UCSD-AML1 (cell line): ENCODE data around the gene RAP2B.
A peak's percentile ranks its signal among the peaks of the same experiment; 100 is the strongest.
"Not testable (repeated sequence)": the region's sequence is repeated elsewhere in the genome, so short reads cannot be mapped to it uniquely, and the experiment has no call there.

Experiments
- DNase-seq: peaks from one replicate; lab custom pipeline; 2025; ENCODE audit not compliant: unreplicated experiment; lab: John Stamatoyannopoulos, UW

Gene RAP2B

DNA sequence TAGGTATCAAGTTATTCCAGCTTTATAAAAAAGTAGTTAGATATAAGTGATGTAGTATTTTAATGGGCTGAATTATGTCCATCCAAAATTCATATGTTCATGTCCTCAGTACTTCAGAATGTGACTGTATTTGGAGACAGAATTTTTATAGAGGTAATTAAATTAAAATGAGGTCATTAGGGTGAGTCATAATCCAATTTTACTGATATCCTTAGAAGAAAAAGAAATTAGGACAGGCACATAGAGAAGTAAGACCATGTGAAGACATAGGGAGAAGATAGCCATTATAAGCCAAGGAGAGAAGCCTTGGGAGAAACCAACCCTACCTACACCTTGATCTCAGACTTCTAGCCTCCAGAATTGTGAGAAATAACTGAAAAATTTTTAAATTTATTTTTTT is 30.3 kb downstream of the RAP2B start:
- DNase-seq: no peak

DNA sequence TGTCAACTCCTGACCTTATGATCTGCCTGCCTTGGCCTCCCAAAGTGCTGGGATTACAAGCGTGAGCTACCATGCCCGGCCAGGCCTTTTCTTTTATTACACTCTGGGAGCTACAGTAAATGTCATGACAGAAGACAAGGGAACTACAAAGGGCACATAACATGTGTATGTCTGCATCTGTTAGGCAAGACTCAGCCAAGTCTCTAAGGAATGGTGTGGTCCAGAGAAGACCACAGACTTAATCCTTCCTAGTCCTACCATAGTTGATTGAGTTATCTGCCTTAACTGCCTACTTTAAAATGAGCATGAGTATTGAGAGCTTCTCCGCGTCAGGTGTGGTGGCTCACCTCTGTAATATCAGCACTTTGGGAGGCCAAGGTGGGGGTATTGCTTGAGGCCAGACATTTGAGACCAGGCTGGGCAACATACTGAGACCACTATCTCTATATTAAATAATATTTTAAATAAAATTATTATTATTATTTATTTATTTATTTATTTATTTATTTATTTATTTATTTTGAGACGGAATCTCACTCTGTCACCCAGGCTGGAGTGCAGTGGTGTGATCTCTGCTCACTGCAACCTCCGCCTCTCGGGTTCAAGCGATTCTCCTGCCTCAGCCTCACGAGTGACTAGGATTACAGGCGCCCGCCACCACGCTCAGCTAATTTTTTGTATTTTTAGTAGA is 31.9 kb downstream of the RAP2B start:
- not testable (repeated sequence) for DNase-seq

DNA sequence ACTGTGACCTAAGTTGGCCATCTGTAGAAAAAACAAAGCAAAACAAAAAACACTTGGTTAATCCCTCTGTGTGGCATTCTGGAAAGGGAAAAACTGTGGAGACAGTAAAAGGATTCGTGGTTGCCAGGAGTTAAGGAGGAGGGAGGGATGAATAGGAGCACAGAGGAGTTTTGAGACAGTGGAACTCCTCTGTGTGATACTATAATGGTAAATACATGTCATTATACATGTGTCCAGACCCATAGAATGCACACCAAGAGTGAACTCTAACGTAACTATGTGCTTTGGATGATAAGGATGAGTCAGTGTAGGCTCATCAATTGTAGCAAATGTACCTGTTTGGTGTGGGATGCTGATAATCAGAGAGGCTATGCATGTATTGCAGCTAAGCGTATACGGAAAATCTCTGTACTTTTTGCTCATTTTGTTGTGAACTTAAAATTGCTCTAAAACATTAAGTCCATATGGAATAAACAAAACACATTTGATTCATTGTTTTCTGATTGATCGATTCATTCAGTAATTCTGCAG is 33.4 kb downstream of the RAP2B start:
- no peak for DNase-seq

DNA sequence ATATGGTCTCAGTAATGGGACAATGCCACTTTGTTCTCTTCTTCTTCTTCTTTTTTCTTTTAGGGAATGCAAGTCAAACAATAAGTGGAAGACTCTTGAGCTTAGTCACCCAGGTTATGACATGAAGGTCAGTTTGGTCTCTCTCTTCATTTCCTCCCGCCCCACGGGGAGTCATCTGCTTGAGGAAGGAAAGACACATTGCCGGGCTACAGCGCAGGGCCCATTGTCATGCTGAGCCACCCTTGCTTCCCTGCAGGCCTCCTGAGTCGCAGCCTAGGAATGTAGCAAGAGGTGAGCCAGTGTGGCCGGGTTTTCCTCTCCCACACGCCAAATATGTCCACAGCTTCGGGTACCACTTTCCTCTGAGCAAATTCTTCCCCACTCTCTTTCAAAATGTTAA is 47.6 kb downstream of the RAP2B start:
- peak; percentile 12 for DNase-seq

DNA sequence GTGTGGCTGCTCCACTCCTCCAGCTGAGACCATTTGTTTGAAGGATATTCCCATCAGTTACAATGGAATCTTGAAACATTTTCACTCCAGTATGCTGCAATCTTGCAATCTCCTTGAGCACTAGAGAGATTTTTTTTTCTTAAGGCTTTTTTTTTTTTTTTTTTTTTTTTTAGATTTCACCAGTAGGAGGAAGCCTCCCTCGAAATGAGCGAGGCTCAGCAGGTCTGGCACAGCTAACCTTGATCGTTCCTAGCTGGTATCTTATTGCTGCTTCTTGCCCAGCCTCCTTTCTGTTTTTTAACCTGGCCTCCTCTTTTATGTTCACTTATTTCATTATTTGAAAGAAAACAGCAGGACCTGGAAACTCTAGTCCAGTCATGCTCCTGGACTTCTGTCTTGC is 48.1 kb downstream of the RAP2B start:
- no peak for DNase-seq

DNA sequence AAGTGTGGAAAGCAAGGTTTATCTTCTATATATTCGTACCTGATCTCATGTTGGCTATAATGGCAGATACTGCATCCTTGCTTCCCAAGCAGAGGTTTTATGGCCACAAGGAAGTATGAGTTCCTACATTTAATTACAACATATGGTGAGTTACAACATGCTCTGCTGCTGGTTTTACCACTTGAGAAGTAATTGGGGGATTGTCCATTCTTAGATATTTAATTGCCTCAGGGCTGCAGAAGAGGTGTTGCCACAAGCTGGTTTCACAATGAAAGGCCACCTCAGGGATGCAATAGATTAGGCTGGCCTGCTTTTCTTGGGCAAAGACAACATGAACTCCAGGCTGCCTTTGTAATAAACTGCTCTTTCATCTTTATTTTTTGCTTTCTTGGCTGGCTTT is 48.6 kb downstream of the RAP2B start:
- no peak for DNase-seq

DNA sequence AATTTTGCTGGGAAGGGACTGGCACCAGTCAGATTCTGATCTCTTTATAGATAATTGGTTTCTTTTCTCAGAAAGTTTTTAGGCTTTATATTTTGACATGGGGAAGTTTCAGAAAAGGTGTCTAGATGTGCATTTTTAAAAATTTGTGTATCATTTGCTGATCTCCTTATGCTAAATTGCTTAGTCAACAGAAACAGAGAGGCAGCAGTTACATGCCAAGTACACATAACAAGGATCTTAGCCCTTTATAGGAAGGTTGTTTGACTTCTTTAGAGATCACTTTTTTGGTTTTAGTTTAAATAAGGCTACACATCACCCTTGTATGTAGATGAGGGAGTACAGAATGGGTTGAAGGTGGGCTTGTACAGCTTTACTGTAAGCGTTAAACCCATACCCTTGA is 53.5 kb downstream of the RAP2B start:
- no peak for DNase-seq

DNA sequence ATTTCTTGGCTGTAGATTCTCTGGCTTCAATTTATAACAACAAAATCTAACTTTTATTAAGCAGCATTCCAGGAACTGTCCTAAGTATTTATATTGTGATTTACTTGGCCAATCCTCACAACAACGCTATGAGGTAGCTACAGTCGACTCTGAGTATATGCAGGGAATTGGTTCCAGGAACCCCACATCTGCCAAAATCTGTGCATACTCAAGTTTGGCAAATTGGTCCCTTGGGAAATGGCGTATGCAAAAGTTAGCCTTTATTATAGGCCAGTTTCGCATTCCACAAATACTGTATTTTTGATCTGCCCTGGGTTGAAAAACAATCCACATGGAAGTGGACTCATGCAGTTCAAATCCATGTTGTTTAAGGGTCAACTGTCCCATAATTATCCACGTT is 53.9 kb downstream of the RAP2B start:
- DNase-seq: no peak

DNA sequence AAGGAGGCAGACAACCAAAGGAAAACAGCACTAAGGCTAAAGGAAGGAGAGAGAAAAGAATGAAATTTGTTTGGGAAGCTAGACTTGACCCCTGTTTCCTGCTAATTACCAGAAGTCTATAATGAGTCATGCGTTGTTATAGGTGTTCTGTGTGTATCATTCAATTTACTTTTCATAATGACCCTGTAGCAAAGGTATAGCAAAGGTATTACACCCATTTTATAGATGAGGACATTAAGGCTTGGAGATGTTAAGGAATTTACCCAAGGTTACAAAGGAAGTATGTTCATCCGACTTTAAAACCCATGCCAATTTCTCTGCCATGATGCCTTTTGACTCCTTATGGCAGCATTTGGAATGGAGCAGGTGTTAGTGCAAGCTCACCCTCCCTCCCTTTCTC is 54.9 kb downstream of the RAP2B start:
- no peak for DNase-seq

DNA sequence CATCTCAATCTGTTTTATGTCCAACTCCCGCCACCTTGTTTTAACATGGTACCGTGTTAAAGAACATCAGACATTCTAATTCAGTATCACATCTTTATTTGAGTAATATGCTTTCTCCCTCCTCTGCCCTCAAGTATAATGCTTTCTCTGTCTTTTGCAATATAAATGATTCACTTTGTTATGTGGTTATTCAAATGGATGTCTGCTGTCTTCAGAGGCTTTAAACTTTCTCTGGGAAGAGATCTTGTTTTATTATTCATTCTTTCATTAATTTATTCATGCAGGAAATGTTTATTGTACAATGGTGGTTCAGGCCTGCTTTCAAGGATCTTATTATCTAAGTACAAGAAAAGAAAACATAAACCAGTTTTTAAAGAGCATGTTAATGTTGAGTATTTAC is 57.1 kb downstream of the RAP2B start:
- DNase-seq: no peak
